Subcutaneous adipose tissue (tissue), 4 donors: ENCODE data around the gene CD274. TPM values are rescaled to one million over a fixed set of nuclear protein-coding genes. Genes with fewer than 3 reads are reported as not detected.

Experiments
- CTCF ChIP-seq: fragments of 450-650 bp; IDR thresholded peaks from one replicate; pipeline ENCODE4 v1.5.1; 2016; ENCODE audit warnings: low read depth, mild to moderate bottlenecking, control low read depth, antibody characterized with exemption, moderate library complexity
- total RNA-seq, 4 donors: library from RNA; depleted of rRNA; stranded (reverse); fragments of >200 nt; gene quantifications; one replicate each; pipeline ENCODE4 v1.1.0, GENCODE V29; 2016

Gene CD274
- total RNA-seq, 4 donors from 2014 or later, result 2.4 to 7.0 (median 4.6) TPM

DNA sequence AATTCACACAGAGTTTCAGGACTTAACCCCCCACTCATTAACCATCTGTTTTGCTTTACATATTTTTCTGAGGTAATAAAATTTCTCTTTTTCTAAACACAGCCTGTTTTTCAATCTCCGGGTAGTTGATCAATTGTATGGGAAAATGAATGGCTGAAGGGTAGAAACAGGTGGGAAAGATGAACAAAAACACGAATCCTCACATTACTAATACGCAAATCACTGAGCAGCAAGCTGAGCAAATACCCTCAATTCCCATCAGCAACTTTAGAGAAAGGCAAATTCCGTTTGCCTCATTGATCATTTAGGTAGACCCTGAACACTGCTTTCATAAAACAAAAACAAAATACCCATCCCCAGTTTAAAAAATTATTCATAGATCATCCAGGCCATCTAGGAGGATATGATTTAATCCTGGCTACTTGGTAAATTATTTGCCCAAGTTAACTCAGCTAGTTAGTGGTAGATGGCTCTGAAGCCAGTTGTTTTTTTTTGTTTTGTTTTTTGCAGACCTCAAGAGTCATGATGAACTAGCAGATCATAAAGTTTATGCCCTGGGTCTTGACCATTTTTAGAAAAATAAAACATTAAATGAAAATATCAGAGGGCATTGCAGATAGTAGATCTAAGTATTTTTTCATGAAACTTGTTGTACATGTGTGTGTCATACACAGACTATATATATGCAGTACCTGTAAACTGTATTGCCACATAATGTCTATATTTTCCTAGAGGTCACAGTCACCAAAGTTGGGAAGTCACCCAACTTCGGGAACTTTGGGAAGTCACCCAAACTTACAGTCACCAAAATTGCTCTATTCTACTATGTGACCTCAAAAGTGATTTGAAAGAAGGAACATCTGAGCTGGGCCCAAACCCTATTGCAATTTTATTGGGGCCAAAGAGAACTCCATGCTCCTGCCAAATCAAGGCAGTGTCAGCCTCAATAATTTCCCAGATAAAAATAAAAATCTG lies 1.6 kb upstream of the CD274 start:
- TF ChIP-seq CTCF, result no peak

GRCh38 chr9:5449521-5450358 lies 602 bp upstream of the CD274 start:
- TF ChIP-seq CTCF, result no peak

GRCh38 chr9:5452286-5452609 lies 1.9 kb downstream of the CD274 start:
- TF ChIP-seq CTCF, result no peak

GRCh38 chr9:5453004-5453403 lies 2.7 kb downstream of the CD274 start:
- no peak for TF ChIP-seq CTCF

DNA sequence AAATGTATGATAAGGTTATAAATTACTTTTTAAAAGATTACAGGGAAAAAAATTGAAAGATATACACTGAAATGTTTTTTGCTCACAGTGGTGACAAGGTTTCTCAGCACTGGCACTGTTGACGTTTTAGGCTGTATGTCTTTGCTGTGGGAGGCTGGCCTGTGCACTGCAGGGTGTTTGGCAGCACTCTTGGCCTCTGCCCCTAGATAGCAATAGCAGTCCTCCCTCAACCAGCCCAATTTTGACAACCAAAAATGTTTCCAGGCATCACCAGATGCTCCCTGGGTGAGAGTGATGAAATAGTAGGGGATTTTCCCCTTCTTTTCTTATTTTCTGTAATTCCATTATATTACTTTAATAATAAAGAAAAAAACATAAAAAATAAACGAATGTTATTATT lies 3.3 kb downstream of the CD274 start:
- no peak for TF ChIP-seq CTCF

GRCh38 chr9:5455181-5455580 lies 4.8 kb downstream of the CD274 start:
- TF ChIP-seq CTCF, result no peak

- no peak for TF ChIP-seq CTCF
Measured at GRCh38 chr9:5459289-5459829, 9.0 kb downstream of the CD274 start.
